SK-N-SH (cell line): ENCODE results near the gene SORBS1. TPM values are rescaled to one million over a fixed set of nuclear protein-coding genes. Genes with fewer than 3 reads are reported as not detected.

Experiments
- CTCF ChIA-PET: fragments of 300-600, 350-600 bp; formaldehyde crosslinking; extraction: SDS; loops from one replicate; lab custom pipeline; 2021; lab: Yijun Ruan, JAX
- POLR2A ChIA-PET: fragments of 350-600 bp; sonication (Branson Sonifier 250); formaldehyde crosslinking; extraction: SDS; loops from one replicate; lab custom pipeline; 2020; ENCODE audit warnings: antibody characterized with exemption, inconsistent platforms; lab: Yijun Ruan, JAX
- DNase-seq: peaks from one replicate; pipeline ENCODE4 v3.0.0; 2012
- H2AFZ ChIP-seq: fragments of 200-600 bp; sonication (generic); 2 replicates; pipeline ENCODE4 v1.8.1; 2016; ENCODE audit warnings: antibody characterized with exemption, mild to moderate bottlenecking, low read depth
- H3F3A ChIP-seq: fragments of 200-600 bp; sonication (generic); replicated peaks from 2 replicates; pipeline ENCODE3; 2016; ENCODE audit warnings: antibody characterized with exemption, mild to moderate bottlenecking; ENCODE audit not compliant: insufficient read depth
- H3K27ac ChIP-seq, 2 experiments: fragments of 200-500 bp in 1 of 2; fragments of 200-600 bp in 1 of 2; sonication (Bioruptor generic) in 1 of 2; sonication (generic), shearing (Covaris generic) in 1 of 2; 2 replicates each; pipeline versions ENCODE4 v1.5.1 to v1.6.1; 2014 to 2016; ENCODE audit warnings: low read depth in 2 of 2, inconsistent platforms in 1 of 2, low read length in 1 of 2, mild to moderate bottlenecking in 1 of 2, mixed read lengths in 1 of 2
- H3K27me3 ChIP-seq: fragments of 200-600 bp; sonication (generic), shearing (Covaris generic); 2 replicates; pipeline ENCODE4 v1.6.1; 2016; ENCODE audit warnings: mixed run types; ENCODE audit not compliant: insufficient read depth
- H3K36me3 ChIP-seq, 2 experiments: fragments of 200-500 bp in 1 of 2; fragments of 200-600 bp in 1 of 2; sonication (Bioruptor generic) in 1 of 2; sonication (generic) in 1 of 2; replicated peaks in 1 of 2; 2 replicates each; pipeline versions ENCODE3 to v1.5.1; 2014 to 2016; ENCODE audit warnings: low read length in 1 of 2, mild to moderate bottlenecking in 1 of 2; ENCODE audit not compliant: insufficient read depth in 2 of 2, control insufficient read depth in 1 of 2
- H3K4me1 ChIP-seq, 2 experiments: fragments of 200-500 bp in 1 of 2; fragments of 200-600 bp in 1 of 2; sonication (Bioruptor generic) in 1 of 2; sonication (generic), shearing (Covaris generic) in 1 of 2; 2 replicates each; pipeline versions ENCODE4 v1.5.1 to v1.6.1; 2014 to 2016; ENCODE audit warnings: low read depth in 1 of 2, low read length in 1 of 2, mixed run types in 1 of 2; ENCODE audit not compliant: insufficient read depth in 2 of 2, control insufficient read depth in 1 of 2
- H3K4me2 ChIP-seq: fragments of 200-600 bp; sonication (generic), shearing (Covaris generic); 2 replicates; pipeline ENCODE4 v1.6.1; 2017; ENCODE audit warnings: mixed run types
- H3K4me3 ChIP-seq, 2 experiments: fragments of 200-500 bp in 1 of 2; fragments of 200-600 bp in 1 of 2; sonication (Bioruptor generic) in 1 of 2; sonication (generic), shearing (Covaris generic) in 1 of 2; 2 replicates each; pipeline versions ENCODE4 v1.5.1 to v1.8.1; 2014 to 2016; ENCODE audit warnings: low read depth in 2 of 2, inconsistent platforms in 1 of 2, low read length in 1 of 2, mild to moderate bottlenecking in 1 of 2, mixed read lengths in 1 of 2, moderate library complexity in 1 of 2
- H3K79me2 ChIP-seq: fragments of 200-600 bp; sonication (generic); 2 replicates; pipeline ENCODE4 v1.8.1; 2017; ENCODE audit warnings: mild to moderate bottlenecking; ENCODE audit not compliant: insufficient read depth
- H3K9ac ChIP-seq: fragments of 200-600 bp; sonication (generic); 2 replicates; pipeline ENCODE4 v1.6.1; 2017; ENCODE audit warnings: mixed run types
- H3K9me2 ChIP-seq: fragments of 200-600 bp; sonication (generic); 2 replicates; pipeline ENCODE4 v1.6.1; 2017; ENCODE audit warnings: mixed run types
- H3K9me3 ChIP-seq: fragments of 200-600 bp; sonication (generic); 2 replicates; pipeline ENCODE4 v1.6.1; 2017; ENCODE audit warnings: mixed run types, mild to moderate bottlenecking, moderate library complexity
- H4K20me1 ChIP-seq: fragments of 200-600 bp; sonication (generic); 2 replicates; pipeline ENCODE4 v1.6.1; 2017; ENCODE audit warnings: mild to moderate bottlenecking, mixed run types; ENCODE audit not compliant: insufficient read depth
- CHD2 ChIP-seq: fragments of 150-350 bp; IDR thresholded peaks from 2 replicates; pipeline ENCODE4 v1.6.1; 2018; ENCODE audit warnings: low read length; ENCODE audit not compliant: partially characterized antibody
- ELF1 ChIP-seq: IDR thresholded peaks from 2 replicates; pipeline ENCODE4 v1.4.0; 2012
- EP300 ChIP-seq, 2 experiments: IDR thresholded peaks; 2 replicates each; pipeline versions ENCODE4 v1.4.0 to v1.6.1; 2012; ENCODE audit warnings: borderline replicate concordance in 1 of 2, low read depth in 1 of 2, low read length in 1 of 2
- EZH2phosphoT487 ChIP-seq: fragments of 200-600 bp; sonication (generic); IDR thresholded peaks from 2 replicates; pipeline ENCODE4 v1.6.1; 2017; ENCODE audit warnings: low read depth, mixed run types, mild to moderate bottlenecking, antibody characterized with exemption, moderate library complexity, borderline replicate concordance
- FOXJ3 ChIP-seq: sonication (generic); formaldehyde crosslinking; IDR thresholded peaks from 2 replicates; pipeline ENCODE4 v1.5.1; 2020; ENCODE audit warnings: mild to moderate bottlenecking, missing genetic modification reagents
- GATA2 ChIP-seq: sonication (generic); formaldehyde crosslinking; IDR thresholded peaks from 2 replicates; pipeline ENCODE4 v1.5.0; 2020; ENCODE audit warnings: mild to moderate bottlenecking, missing genetic modification reagents
- JUND ChIP-seq: IDR thresholded peaks from 2 replicates; pipeline ENCODE4 v1.4.0; 2012
- NRF1 ChIP-seq: IDR thresholded peaks from 2 replicates; pipeline ENCODE4 v1.6.1; 2012; ENCODE audit warnings: low read depth, mild to moderate bottlenecking, low read length
- PBX3 ChIP-seq: IDR thresholded peaks from 2 replicates; pipeline ENCODE4; 2012
- POLR2AphosphoS5 ChIP-seq: IDR thresholded peaks from 2 replicates; pipeline ENCODE4 v1.6.1; 2012; ENCODE audit warnings: low read depth, low read length
- RAD21 ChIP-seq: IDR thresholded peaks from 2 replicates; pipeline ENCODE4 v1.6.1; 2012; ENCODE audit warnings: mild to moderate bottlenecking, low read length
- RCOR1 ChIP-seq: fragments of 150-350 bp; IDR thresholded peaks from 2 replicates; pipeline ENCODE4 v1.6.1; 2017; ENCODE audit warnings: antibody characterized with exemption, low read length
- TCF12 ChIP-seq: IDR thresholded peaks from 2 replicates; pipeline ENCODE4 v1.4.0; 2012
- TEAD4 ChIP-seq: IDR thresholded peaks from 2 replicates; pipeline ENCODE4 v1.4.0; 2012; ENCODE audit warnings: mild to moderate bottlenecking, borderline replicate concordance; ENCODE audit not compliant: insufficient read depth
- USF1 ChIP-seq: IDR thresholded peaks from 2 replicates; pipeline ENCODE4 v1.4.0; 2012; ENCODE audit warnings: low read depth, borderline replicate concordance
- ZBTB33 ChIP-seq: IDR thresholded peaks from 2 replicates; pipeline ENCODE4 v1.4.0; 2012; ENCODE audit warnings: low read depth, borderline replicate concordance
- WGBS: methylation state at CpG from one replicate; pipeline ENCODE4 v1.1.6; 2017; ENCODE audit warnings: low lambda C conversion rate; 5-methylcytosine and 5-hydroxymethylcytosine counted together
- polyA plus RNA-seq, 3 experiments: library from polyadenylated mRNA; depleted of rRNA; stranded (reverse); fragments of >200 nt; gene quantifications; 2 replicates each; pipeline ENCODE4 v1.2.3, GENCODE V29; 2012
- TF ChIP-seq, protein P1 (sequence below): IDR thresholded peaks from 2 replicates; pipeline ENCODE4 v1.4.0; 2012; ENCODE audit warnings: low read depth
- TF ChIP-seq, protein P2 (sequence below): fragments of 150-350 bp; IDR thresholded peaks from 2 replicates; pipeline ENCODE4 v1.6.1; 2017; ENCODE audit warnings: antibody characterized with exemption, low read length, low read depth, borderline replicate concordance
- TF ChIP-seq, protein P3 (sequence below): IDR thresholded peaks from 2 replicates; pipeline ENCODE4 v1.6.1; 2012; ENCODE audit warnings: mild to moderate bottlenecking, low read depth, low read length, moderate library complexity

The SORBS1 gene
- polyA plus RNA-seq, 1 of the 3 experiments (the other 2 are of a cell fraction) = 0.36 TPM

DNA sequence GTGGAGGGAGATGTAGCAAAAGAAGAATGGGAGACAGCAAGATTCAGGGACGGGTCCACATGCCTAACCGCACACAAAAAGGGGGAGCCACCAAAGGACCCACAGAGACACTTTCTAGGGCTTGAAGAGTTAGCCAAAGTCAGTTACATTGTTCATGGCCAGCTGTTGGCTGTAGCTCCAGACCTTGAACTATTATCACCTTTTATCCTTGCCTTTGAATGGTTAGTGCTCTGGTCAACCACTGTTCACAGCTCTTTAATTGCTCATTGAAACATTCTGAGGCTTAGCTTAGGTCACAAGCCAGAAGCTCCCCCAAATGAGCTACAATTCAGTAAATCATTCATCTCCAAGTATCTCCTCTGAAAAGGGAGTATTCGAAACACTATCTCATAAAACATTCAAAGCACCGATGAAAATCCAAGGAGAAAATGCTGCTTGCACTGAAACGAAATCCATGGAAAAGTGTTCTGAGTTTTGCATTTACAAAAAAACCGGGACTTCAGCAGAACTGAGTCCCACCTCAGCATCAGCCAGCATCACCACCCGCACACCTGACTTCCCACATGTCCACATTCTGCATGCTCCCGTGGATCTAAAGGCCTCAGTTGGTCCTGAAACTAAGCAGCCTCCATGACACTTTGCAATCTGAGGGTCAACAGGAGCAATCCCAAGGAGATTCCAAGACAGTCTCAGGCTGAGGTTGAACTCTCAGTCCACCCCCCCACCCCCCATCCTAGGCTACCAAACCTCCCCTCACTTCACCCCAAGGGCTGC is 4.0 kb downstream of the SORBS1 start:
- Histone ChIP-seq H3K9me3 (no peaks in the 10 kb centered on the region), H3K36me3 (no peaks in the 10 kb centered on the region), H3F3A (no peaks in the 10 kb centered on the region), H3K4me3 (no peak overlapping the region), H3K27me3 (peaks cover 5% of the 10 kb centered on the region; the same call in 1 of the 2 replicates), H4K20me1 (no peaks in the 10 kb centered on the region), H3K4me1 (peaks cover 0 to 6% of the 10 kb centered on the region in 2 experiments; a peak in 1 of 4 replicates), H3K79me2 (no peaks in the 10 kb centered on the region), H3K27ac (no peak overlapping the region), H3K9ac (no peak overlapping the region), H3K4me2 (no peak overlapping the region), H2AFZ (no peak overlapping the region), H3K9me2 (no peaks in the 10 kb centered on the region)
- ChIA-PET POLR2A (no interaction called here), CTCF (no interaction called here)
- DNase-seq = no peak
- TF ChIP-seq POLR2AphosphoS5 = no peak
- 69% methylated on average over 8 of the region's 8 CpGs for WGBS

DNA sequence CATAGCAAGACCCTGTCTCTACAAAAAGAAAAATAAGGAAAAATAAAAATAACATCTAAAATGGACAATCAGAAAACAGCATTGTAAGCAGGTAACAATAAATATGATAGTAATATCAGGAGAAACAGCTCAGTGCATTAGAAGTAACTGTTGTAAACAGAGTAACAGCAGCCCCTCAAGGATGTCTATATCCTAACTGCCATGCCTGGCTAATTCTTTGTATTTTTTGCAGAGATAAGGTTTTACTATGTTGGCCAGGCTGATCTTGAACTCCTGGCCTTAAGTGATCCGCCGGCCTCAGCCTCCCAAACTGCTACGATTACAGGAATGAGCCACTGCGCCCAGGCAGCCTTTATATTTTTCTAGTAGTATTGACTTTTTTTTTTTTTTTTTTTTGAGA is 7.5 kb downstream of the SORBS1 start:
- no peak overlapping the region for H3K4me3 ChIP-seq
- no peak overlapping the region for H3K9ac ChIP-seq
- H3F3A ChIP-seq = no peaks in the 10 kb centered on the region
- H3K4me2 ChIP-seq = no peak overlapping the region
- no peaks in the 10 kb centered on the region for H3K9me2 ChIP-seq
- no peaks in the 10 kb centered on the region for H4K20me1 ChIP-seq
- POLR2A ChIA-PET = no interaction called here
- H3K4me1 ChIP-seq = no peaks in the 10 kb centered on the region
- no peak overlapping the region for H2AFZ ChIP-seq
- 96% methylated on average over 4 of the region's 4 CpGs for WGBS
- no peaks in the 10 kb centered on the region for H3K79me2 ChIP-seq
- no peaks in the 10 kb centered on the region; the same call in 1 of the 2 replicates for H3K27me3 ChIP-seq
- H3K9me3 ChIP-seq = no peaks in the 10 kb centered on the region
- no peak overlapping the region for H3K27ac ChIP-seq
- DNase-seq = no peak
- CTCF ChIA-PET = no interaction called here
- H3K36me3 ChIP-seq = no peaks in the 10 kb centered on the region
- TF ChIP-seq EP300 (IDR thresholded peaks at IDR 0.05; ENCODE audit: borderline replicate concordance in 1 of 2, low read depth in 1 of 2, low read length in 1 of 2) (no peak), TCF12 (no peak), JUND (no peak), GATA2 (CRISPR knock-in tag) (no peak), PBX3 (no peak), RCOR1 (no peak), POLR2AphosphoS5 (no peak), USF1 (no peak), CHD2 (no peak), EZH2phosphoT487 (no peak), NRF1 (no peak), FOXJ3 (CRISPR knock-in tag) (no peak), RAD21 (no peak), ZBTB33 (no peak), TEAD4 (no peak), ELF1 (no peak)
- TF ChIP-seq, protein P1, sequence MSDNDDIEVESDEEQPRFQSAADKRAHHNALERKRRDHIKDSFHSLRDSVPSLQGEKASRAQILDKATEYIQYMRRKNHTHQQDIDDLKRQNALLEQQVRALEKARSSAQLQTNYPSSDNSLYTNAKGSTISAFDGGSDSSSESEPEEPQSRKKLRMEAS = no peak
- TF ChIP-seq, protein P2, sequence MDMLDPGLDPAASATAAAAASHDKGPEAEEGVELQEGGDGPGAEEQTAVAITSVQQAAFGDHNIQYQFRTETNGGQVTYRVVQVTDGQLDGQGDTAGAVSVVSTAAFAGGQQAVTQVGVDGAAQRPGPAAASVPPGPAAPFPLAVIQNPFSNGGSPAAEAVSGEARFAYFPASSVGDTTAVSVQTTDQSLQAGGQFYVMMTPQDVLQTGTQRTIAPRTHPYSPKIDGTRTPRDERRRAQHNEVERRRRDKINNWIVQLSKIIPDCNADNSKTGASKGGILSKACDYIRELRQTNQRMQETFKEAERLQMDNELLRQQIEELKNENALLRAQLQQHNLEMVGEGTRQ = no peak
- TF ChIP-seq, protein P3, sequence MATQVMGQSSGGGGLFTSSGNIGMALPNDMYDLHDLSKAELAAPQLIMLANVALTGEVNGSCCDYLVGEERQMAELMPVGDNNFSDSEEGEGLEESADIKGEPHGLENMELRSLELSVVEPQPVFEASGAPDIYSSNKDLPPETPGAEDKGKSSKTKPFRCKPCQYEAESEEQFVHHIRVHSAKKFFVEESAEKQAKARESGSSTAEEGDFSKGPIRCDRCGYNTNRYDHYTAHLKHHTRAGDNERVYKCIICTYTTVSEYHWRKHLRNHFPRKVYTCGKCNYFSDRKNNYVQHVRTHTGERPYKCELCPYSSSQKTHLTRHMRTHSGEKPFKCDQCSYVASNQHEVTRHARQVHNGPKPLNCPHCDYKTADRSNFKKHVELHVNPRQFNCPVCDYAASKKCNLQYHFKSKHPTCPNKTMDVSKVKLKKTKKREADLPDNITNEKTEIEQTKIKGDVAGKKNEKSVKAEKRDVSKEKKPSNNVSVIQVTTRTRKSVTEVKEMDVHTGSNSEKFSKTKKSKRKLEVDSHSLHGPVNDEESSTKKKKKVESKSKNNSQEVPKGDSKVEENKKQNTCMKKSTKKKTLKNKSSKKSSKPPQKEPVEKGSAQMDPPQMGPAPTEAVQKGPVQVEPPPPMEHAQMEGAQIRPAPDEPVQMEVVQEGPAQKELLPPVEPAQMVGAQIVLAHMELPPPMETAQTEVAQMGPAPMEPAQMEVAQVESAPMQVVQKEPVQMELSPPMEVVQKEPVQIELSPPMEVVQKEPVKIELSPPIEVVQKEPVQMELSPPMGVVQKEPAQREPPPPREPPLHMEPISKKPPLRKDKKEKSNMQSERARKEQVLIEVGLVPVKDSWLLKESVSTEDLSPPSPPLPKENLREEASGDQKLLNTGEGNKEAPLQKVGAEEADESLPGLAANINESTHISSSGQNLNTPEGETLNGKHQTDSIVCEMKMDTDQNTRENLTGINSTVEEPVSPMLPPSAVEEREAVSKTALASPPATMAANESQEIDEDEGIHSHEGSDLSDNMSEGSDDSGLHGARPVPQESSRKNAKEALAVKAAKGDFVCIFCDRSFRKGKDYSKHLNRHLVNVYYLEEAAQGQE = no peak
